K562 (cell line): Measurements from ENCODE around the gene ZBTB22. TPM values are rescaled to one million over a fixed set of nuclear protein-coding genes. Genes with fewer than 3 reads are reported as not detected.

Experiments used
- ATAC-seq: fragments of 200-7000 bp; cut with Tn5 transposase; 3 replicates; pipeline ENCODE4 v1.9.1; 2020; ENCODE audit warnings: moderate library complexity
- BruUV-seq: library from RNA; stranded (reverse); fragments of 400-500 nt; replicated peaks from 2 replicates; lab custom pipeline; 2021; lab: Mats Ljungman, UMichigan
- CTCF ChIA-PET: fragments of 300-600 bp; formaldehyde crosslinking; extraction: SDS; loops from one replicate; lab custom pipeline; 2021; ENCODE audit warnings: low intra/inter-chr PET ratio; lab: Yijun Ruan, JAX
- POLR2A ChIA-PET: fragments of 300-600, 350-650 bp; sonication (Branson Sonifier 250); formaldehyde crosslinking; extraction: SDS; loops from one replicate; lab custom pipeline; 2021; ENCODE audit warnings: antibody characterized with exemption, inconsistent platforms; lab: Yijun Ruan, JAX
- DNase-seq, 4 experiments: peaks; one replicate each; pipeline versions ENCODE4 v3.0.0 to v3.0.0-alpha.2; 2011 to 2018; ENCODE audit warnings: low spot score in 3 of 4, mixed read lengths in 3 of 4; ENCODE audit errors: extremely low read depth in 1 of 4
- FAIRE-seq: peaks from 2 replicates; lab custom pipeline; 2011; peaks lifted over from hg19 to GRCh38; lab: Jason Lieb, UNC
- H2AFZ ChIP-seq: 2 replicates; pipeline ENCODE4 v1.6.0; 2011; ENCODE audit warnings: low read depth, low read length, control low read depth, inconsistent platforms
- H3K27ac ChIP-seq: fragments of 200-600 bp; 3 replicates; pipeline ENCODE4 v1.8.0; 2011; ENCODE audit warnings: low read depth, mild to moderate bottlenecking, control low read depth, inconsistent platforms, low read length, moderate library complexity, mixed read lengths; ENCODE audit errors: extremely low read depth
- H3K27me3 ChIP-seq, 2 experiments: fragments of 300-600 bp in 1 of 2; 2 replicates in 1 of 2; 3 replicates in 1 of 2; pipeline versions ENCODE4 v1.6.0 to v1.8.0; 2011; ENCODE audit warnings: inconsistent platforms in 2 of 2, low read length in 2 of 2, mild to moderate bottlenecking in 1 of 2, mixed read lengths in 1 of 2, moderate library complexity in 1 of 2; ENCODE audit not compliant: control insufficient read depth in 2 of 2, insufficient read depth in 2 of 2
- H3K36me3 ChIP-seq: fragments of 300-600 bp; 3 replicates; pipeline ENCODE4 v1.8.0; 2011; ENCODE audit warnings: mild to moderate bottlenecking, low read length, inconsistent platforms; ENCODE audit not compliant: control insufficient read depth, insufficient read depth
- H3K4me1 ChIP-seq, 2 experiments: fragments of 200-600 bp in 1 of 2; replicated peaks in 1 of 2; 2 replicates in 1 of 2; 3 replicates in 1 of 2; pipeline versions ENCODE4 v1.5.1 to v1.8.0; 2011; ENCODE audit warnings: inconsistent platforms in 2 of 2, low read length in 2 of 2, mild to moderate bottlenecking in 1 of 2, mixed read lengths in 1 of 2, moderate library complexity in 1 of 2; ENCODE audit not compliant: control insufficient read depth in 2 of 2, insufficient read depth in 2 of 2
- H3K4me2 ChIP-seq: 2 replicates; pipeline ENCODE4 v1.6.1; 2011; ENCODE audit warnings: low read length, control low read depth, inconsistent platforms, mixed read lengths; ENCODE audit not compliant: insufficient read depth
- H3K4me3 ChIP-seq: fragments of 200-600 bp; sonication (generic), shearing (Covaris generic); 2 replicates; pipeline ENCODE4 v1.5.1; 2016; ENCODE audit warnings: control low read depth, inconsistent platforms
- H3K79me2 ChIP-seq: fragments of 200-600 bp; 3 replicates; pipeline ENCODE4 v1.8.0; 2011; ENCODE audit warnings: low read length, inconsistent platforms; ENCODE audit not compliant: control insufficient read depth, insufficient read depth
- H3K9ac ChIP-seq, 2 experiments: 2 replicates each; pipeline versions ENCODE4 v1.6.0 to v1.6.1; 2011; ENCODE audit warnings: low read depth in 2 of 2, low read length in 2 of 2, control low read depth in 1 of 2, inconsistent platforms in 1 of 2, mild to moderate bottlenecking in 1 of 2, mixed read lengths in 1 of 2; ENCODE audit not compliant: insufficient read depth in 1 of 2
- H3K9me1 ChIP-seq: one replicate; pipeline ENCODE4 v1.6.0; 2011; ENCODE audit warnings: inconsistent platforms, mild to moderate bottlenecking, low read length, moderate library complexity; ENCODE audit not compliant: control insufficient read depth, insufficient read depth
- H3K9me3 ChIP-seq: replicated peaks from 2 replicates; pipeline ENCODE4 v1.5.1; 2011; ENCODE audit warnings: low read depth, low read length, inconsistent platforms; ENCODE audit not compliant: control insufficient read depth, insufficient read depth
- H4K20me1 ChIP-seq: replicated peaks from 2 replicates; pipeline ENCODE4 v1.6.1; 2011; ENCODE audit warnings: low read length, inconsistent platforms, mixed read lengths; ENCODE audit not compliant: control insufficient read depth, insufficient read depth
- BRD4 ChIP-seq: fragments of 200-600 bp; sonication (generic); IDR thresholded peaks from 2 replicates; pipeline ENCODE4 v1.6.1; 2017; ENCODE audit warnings: inconsistent platforms
- CHD1 ChIP-seq: fragments of 200-600 bp; sonication (generic); IDR thresholded peaks from one replicate; pipeline ENCODE4 v1.6.1; 2012; ENCODE audit warnings: mild to moderate bottlenecking, moderate library complexity, low read length, inconsistent platforms
- E2F5 ChIP-seq: sonication (generic); formaldehyde crosslinking; IDR thresholded peaks from 2 replicates; pipeline ENCODE4 v1.8.0; 2022; ENCODE audit warnings: mild to moderate bottlenecking, missing genetic modification reagents
- EGR1 ChIP-seq: fragments of 450-650 bp; conservative IDR thresholded peaks from 2 replicates; pipeline ENCODE4 v1.6.1; 2017; ENCODE audit warnings: mild to moderate bottlenecking
- ETV6 ChIP-seq, 3 experiments: fragments of 150-350 bp in 1 of 3; sonication (generic) in 1 of 3; formaldehyde crosslinking in 1 of 3; IDR thresholded peaks; 2 replicates each; pipeline versions ENCODE4 v1.6.1 to v1.8.0; 2014 to 2022; ENCODE audit warnings: borderline replicate concordance in 2 of 3, low read depth in 2 of 3, antibody characterized with exemption in 1 of 3, low read length in 1 of 3, mild to moderate bottlenecking in 1 of 3, missing genetic modification reagents in 1 of 3
- KLF13 ChIP-seq: fragments of 450-650 bp; IDR thresholded peaks from 2 replicates; pipeline ENCODE4 v1.6.1; 2016; ENCODE audit warnings: missing genetic modification characterization, low read depth, mild to moderate bottlenecking, missing compliant biosample characterization, moderate library complexity, borderline replicate concordance
- MAZ ChIP-seq, 2 experiments: fragments of 450-650 bp in 1 of 2; sonication (generic) in 1 of 2; formaldehyde crosslinking; IDR thresholded peaks in 1 of 2; conservative IDR thresholded peaks in 1 of 2; 2 replicates each; pipeline versions ENCODE4 v1.4.0 to v1.5.0; 2020; ENCODE audit warnings: mild to moderate bottlenecking in 1 of 2, missing genetic modification reagents in 1 of 2
- RBFOX2 ChIP-seq: fragments of 200-400 bp; formaldehyde crosslinking; IDR thresholded peaks from 2 replicates; pipeline ENCODE4 v1.6.1; 2017; ENCODE audit warnings: low read depth, mild to moderate bottlenecking, low read length, moderate library complexity
- RFX7 ChIP-seq: fragments of 250-450 bp; sonication (Bioruptor Pico); IDR thresholded peaks from 2 replicates; pipeline ENCODE4 v1.5.1; 2021; ENCODE audit warnings: mild to moderate bottlenecking
- SUPT5H ChIP-seq: fragments of 450-650 bp; IDR thresholded peaks from 2 replicates; pipeline ENCODE4 v1.6.1; 2016
- ZFP91 ChIP-seq: sonication (generic); formaldehyde crosslinking; IDR thresholded peaks from 2 replicates; pipeline ENCODE4 v1.8.0; 2022; ENCODE audit warnings: mild to moderate bottlenecking, missing genetic modification reagents
- ZFPM2 ChIP-seq: fragments of 250-450 bp; sonication (Bioruptor Pico); IDR thresholded peaks from 2 replicates; pipeline ENCODE4 v1.5.1; 2022; ENCODE audit warnings: mild to moderate bottlenecking
- WGBS: fragments of 100-300 bp; shearing (Covaris generic); methylation state at CpG from one replicate; pipeline ENCODE4 v1.1.6; 2016; ENCODE audit warnings: low coverage, mixed read lengths; ENCODE audit not compliant: insufficient coverage; ENCODE audit errors: missing lambda C conversion rate; 5-methylcytosine and 5-hydroxymethylcytosine counted together
- in situ Hi-C: fragments of 300-500 bp; cut with MboI; formaldehyde crosslinking; loops from 4 replicates; pipeline ENCODE4 v1.15.0; 2018; ENCODE audit warnings: inconsistent platforms, mixed read lengths
- intact Hi-C: fragments of 100-400 bp; cut with micrococcal nuclease; formaldehyde crosslinking; loops from 2 replicates; pipeline ENCODE4 v1.14.2; 2022
- polyA plus RNA-seq, 8 experiments: library from polyadenylated mRNA; depleted of rRNA in 4 of 8; stranded (reverse) in 5 of 8; unstranded in 3 of 8; fragments of >200 nt; fragmentation: Nextera tagmentation in 2 of 8; fragmentation: Illumina TruSeq in 1 of 8; extraction: Ambion mirVana in 2 of 8; extraction: Trizol in 1 of 8; gene quantifications; 2 replicates each; pipeline versions ENCODE4 v1.2.1 to v1.2.3, GENCODE V29; 2011 to 2014; ENCODE audit warnings: inconsistent platforms in 1 of 8, missing spikeins in 1 of 8
- total RNA-seq, 7 experiments: library from RNA; depleted of rRNA in 6 of 7; stranded (reverse); fragments of >200 nt in 6 of 7; fragmentation: Illumina TruSeq in 2 of 7; extraction: Trizol in 2 of 7; gene quantifications; 2 replicates each; pipeline versions ENCODE4 v1.2.1 to v1.2.3, GENCODE V29; 2011 to 2021; ENCODE audit warnings: low replicate concordance in 1 of 7
- TF ChIP-seq, protein P1 (sequence below): sonication (generic); formaldehyde crosslinking; IDR thresholded peaks from 2 replicates; pipeline ENCODE4 v1.4.0; 2020; ENCODE audit warnings: mild to moderate bottlenecking, missing genetic modification reagents
- TF ChIP-seq, protein P2 (sequence below): IDR thresholded peaks from 3 replicates; pipeline ENCODE4 v1.6.1; 2011; ENCODE audit warnings: borderline replicate concordance, mild to moderate bottlenecking; ENCODE audit not compliant: insufficient read length, insufficient read depth

Gene ZBTB22
- total and polyA plus RNA-seq, 9 of the 15 experiments (the other 6 are each of a cell fraction or from before 2014, with no cell fraction given) = 0.21 to 11.9 (median 7.1) TPM

DNA sequence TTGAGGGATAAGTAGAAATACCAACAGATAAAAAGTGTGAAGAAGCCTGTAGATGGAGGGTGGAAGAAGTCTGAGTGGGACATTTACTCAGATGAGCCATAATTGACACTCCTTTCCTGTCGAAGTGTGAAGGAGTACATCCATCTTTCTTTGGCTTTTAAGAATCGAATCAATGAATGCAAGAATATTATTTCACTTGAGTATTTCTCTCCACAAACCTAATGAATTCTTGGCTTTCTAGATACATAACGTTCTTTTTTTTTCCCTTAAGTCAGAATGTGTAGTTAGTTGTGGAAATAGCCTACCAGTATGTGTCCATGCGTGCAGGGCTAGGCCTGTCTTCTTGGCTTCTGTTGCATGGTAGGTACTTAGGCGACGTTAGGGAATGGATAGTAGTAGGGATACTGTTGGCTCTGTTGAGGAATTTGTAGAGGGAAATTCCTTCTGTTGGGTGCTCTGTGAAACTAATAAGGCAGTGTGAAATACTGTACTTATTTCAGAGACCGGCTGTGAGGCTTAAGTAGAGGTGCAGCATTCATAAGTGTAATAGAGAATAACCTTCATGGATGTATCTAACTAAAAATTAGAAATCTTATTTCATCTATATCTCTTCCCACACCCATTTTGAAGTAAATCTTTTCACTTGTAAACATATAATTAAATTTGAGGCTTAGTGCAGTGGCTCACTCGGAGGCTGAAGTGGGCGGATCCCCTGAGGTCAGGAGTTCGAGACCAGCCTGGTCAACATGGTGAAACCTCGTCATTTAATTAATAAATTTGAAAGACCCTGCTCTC, 44.2 kb downstream of the ZBTB22 start:
- 4% methylated on average over 11 of the region's 11 CpGs for WGBS
- H3K9ac ChIP-seq = peak overlapping the region; percentile 92 to 100
- peak overlapping the region; percentile 93 for H3K4me3 ChIP-seq
- H3K9me1 ChIP-seq = no peaks in the 10 kb centered on the region
- no peak overlapping the region for H2AFZ ChIP-seq
- H3K9me3 ChIP-seq = no peaks in the 10 kb centered on the region
- ChIA-PET CTCF (no interaction called here), POLR2A (interaction anchor here (0.6 to 8.1 kb wide), 9 partner anchors 8 to 1758 kb away, joined by 3 to 90 read pairs (median 12); partner anchors contain the start of genes PFDN6 and WDR46)
- no peak for DNase-seq
- intact Hi-C loops (loop anchor here (10.0 kb wide), 1 partner anchor 301 kb away; no protein-coding TSS in a partner anchor), in situ Hi-C loops (loop anchor here (10.0 kb wide), 1 partner anchor 131 kb away; no protein-coding TSS in a partner anchor)
- H3K36me3 ChIP-seq = peaks cover 76% of the 10 kb centered on the region
- no peaks in the 10 kb centered on the region; a peak in 1 of 5 replicates for H3K27me3 ChIP-seq
- peaks cover 68% of the 10 kb centered on the region for H3K79me2 ChIP-seq
- H3K4me1 ChIP-seq = peaks cover 28 to 38% of the 10 kb centered on the region in 2 experiments
- peaks cover 42% of the 10 kb centered on the region for H4K20me1 ChIP-seq
- peak overlapping the region; percentile 99 for H3K4me2 ChIP-seq
- FAIRE-seq = no peak
- no peak for ATAC-seq
- BruUV-seq = no TSS peak
- peak overlapping the region; percentile 98 for H3K27ac ChIP-seq
- TF ChIP-seq CHD1 = peak; percentile 5
- TF ChIP-seq ZFP91 (CRISPR knock-in tag) = 0 out of 2 replicates have a peak, but pooled peaks have one; percentile 25
- TF ChIP-seq EGR1 = peak; percentile 50; the same call in 1 of the 2 replicates
- TF ChIP-seq BRD4 = 0 out of 2 replicates have a peak, but pooled peaks have one; percentile 46
- TF ChIP-seq, protein P1, sequence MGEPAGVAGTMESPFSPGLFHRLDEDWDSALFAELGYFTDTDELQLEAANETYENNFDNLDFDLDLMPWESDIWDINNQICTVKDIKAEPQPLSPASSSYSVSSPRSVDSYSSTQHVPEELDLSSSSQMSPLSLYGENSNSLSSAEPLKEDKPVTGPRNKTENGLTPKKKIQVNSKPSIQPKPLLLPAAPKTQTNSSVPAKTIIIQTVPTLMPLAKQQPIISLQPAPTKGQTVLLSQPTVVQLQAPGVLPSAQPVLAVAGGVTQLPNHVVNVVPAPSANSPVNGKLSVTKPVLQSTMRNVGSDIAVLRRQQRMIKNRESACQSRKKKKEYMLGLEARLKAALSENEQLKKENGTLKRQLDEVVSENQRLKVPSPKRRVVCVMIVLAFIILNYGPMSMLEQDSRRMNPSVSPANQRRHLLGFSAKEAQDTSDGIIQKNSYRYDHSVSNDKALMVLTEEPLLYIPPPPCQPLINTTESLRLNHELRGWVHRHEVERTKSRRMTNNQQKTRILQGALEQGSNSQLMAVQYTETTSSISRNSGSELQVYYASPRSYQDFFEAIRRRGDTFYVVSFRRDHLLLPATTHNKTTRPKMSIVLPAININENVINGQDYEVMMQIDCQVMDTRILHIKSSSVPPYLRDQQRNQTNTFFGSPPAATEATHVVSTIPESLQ (CRISPR knock-in tag) = no peak
- TF ChIP-seq ETV6 (IDR thresholded peaks at IDR 0.05; ENCODE audit: borderline replicate concordance in 1 of 2, low read depth in 2 of 2, low read length in 1 of 2) = no peak
- no peak for TF ChIP-seq ETV6 (CRISPR knock-in tag; IDR thresholded peaks at IDR 0.05; ENCODE audit: borderline replicate concordance)
- TF ChIP-seq MAZ (CRISPR knock-in tag; conservative IDR thresholded peaks at IDR 0.05 in 1 of 2, IDR thresholded peaks at IDR 0.05 in 1 of 2) = 0 out of 4 replicates have a peak, but pooled peaks of 1 of the 2 experiments have one; percentile 14
- peak; percentile 76 for TF ChIP-seq RBFOX2
- TF ChIP-seq RFX7 (CRISPR knock-in tag) = peak; percentile 44; the same call in 1 of the 2 replicates
- TF ChIP-seq SUPT5H = peak; percentile 24
- TF ChIP-seq KLF13 (tag) = peak; percentile 49; the same call in 1 of the 2 replicates
- TF ChIP-seq ZFPM2 = no peak
- TF ChIP-seq E2F5 (CRISPR knock-in tag) = 0 out of 2 replicates have a peak, but pooled peaks have one; percentile 16
- TF ChIP-seq, protein P2, sequence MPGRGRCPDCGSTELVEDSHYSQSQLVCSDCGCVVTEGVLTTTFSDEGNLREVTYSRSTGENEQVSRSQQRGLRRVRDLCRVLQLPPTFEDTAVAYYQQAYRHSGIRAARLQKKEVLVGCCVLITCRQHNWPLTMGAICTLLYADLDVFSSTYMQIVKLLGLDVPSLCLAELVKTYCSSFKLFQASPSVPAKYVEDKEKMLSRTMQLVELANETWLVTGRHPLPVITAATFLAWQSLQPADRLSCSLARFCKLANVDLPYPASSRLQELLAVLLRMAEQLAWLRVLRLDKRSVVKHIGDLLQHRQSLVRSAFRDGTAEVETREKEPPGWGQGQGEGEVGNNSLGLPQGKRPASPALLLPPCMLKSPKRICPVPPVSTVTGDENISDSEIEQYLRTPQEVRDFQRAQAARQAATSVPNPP = no peak
